ENCODE measurements around the gene SETX. TPM values are rescaled to one million over a fixed set of nuclear protein-coding genes. Genes with fewer than 3 reads are reported as not detected.

Gene SETX
- total RNA-seq, 6 donors from 2014 or later, result 44.3 to 91.4 (median 55.4) TPM

- ATAC-seq (ENCODE audit: low FRiP score in 2 of 2) (no peak), DNase-seq (no peak)
- TF ChIP-seq CTCF (IDR thresholded peaks at IDR 0.05), result no peak
- TF ChIP-seq POLR2A (IDR thresholded peaks at IDR 0.05), result no peak
- no peak for TF ChIP-seq POLR2AphosphoS5 (IDR thresholded peaks at IDR 0.05)
- no peak for TF ChIP-seq EP300 (IDR thresholded peaks at IDR 0.05)
- H3K4me3 ChIP-seq, result peak overlapping the region in 2 of 4 donors; percentile 27 to 32
- no peaks in the 10 kb centered on the region for H3K27me3 ChIP-seq
- no peaks in the 10 kb centered on the region for H3K9me3 ChIP-seq
- 47 to 60% methylated on average over 3 of the region's 3 CpGs for WGBS, 2 donors
- H3K36me3 ChIP-seq, result peaks cover 14 to 62% (median 33%) of the 10 kb centered on the region in 4 donors
- peak overlapping the region in 3 of 4 donors; percentile 45 to 68 (median 48) for H3K27ac ChIP-seq
- peaks cover 40 to 52% (median 41%) of the 10 kb centered on the region in 4 donors for H3K4me1 ChIP-seq
Measured at GRCh38 chr9:132351404-132352045, 3.3 kb downstream of the SETX start.

- WGBS, 2 donors, result 20 to 23% methylated on average over 6 of the region's 6 CpGs
Measured at GRCh38 chr9:132350861-132351315, 3.9 kb downstream of the SETX start.

GRCh38 chr9:132348676-132349075 is 6.1 kb downstream of the SETX start:
- no peak overlapping the region for H3K4me3 ChIP-seq
- peaks cover 35 to 42% (median 39%) of the 10 kb centered on the region in 4 donors for H3K4me1 ChIP-seq
- WGBS, 2 donors, result 64 to 67% methylated on average over 5 of the region's 5 CpGs
- ATAC-seq (ENCODE audit: low FRiP score in 2 of 2) (no peak), DNase-seq (no peak)
- no peaks in the 10 kb centered on the region for H3K27me3 ChIP-seq
- no peak for TF ChIP-seq CTCF (IDR thresholded peaks at IDR 0.05)
- no peak for TF ChIP-seq EP300 (IDR thresholded peaks at IDR 0.05)
- TF ChIP-seq POLR2AphosphoS5 (IDR thresholded peaks at IDR 0.05), result no peak
- no peak for TF ChIP-seq POLR2A (IDR thresholded peaks at IDR 0.05)
- no peaks in the 10 kb centered on the region for H3K9me3 ChIP-seq
- peaks cover 38 to 90% (median 60%) of the 10 kb centered on the region in 4 donors for H3K36me3 ChIP-seq
- H3K27ac ChIP-seq, result no peak overlapping the region

More at GRCh38 chr9:132350861-132351315, 3.9 kb downstream of the SETX start:
- TF ChIP-seq CTCF (IDR thresholded peaks at IDR 0.05) (no peak), POLR2AphosphoS5 (IDR thresholded peaks at IDR 0.05) (no peak), EP300 (IDR thresholded peaks at IDR 0.05) (no peak), POLR2A (IDR thresholded peaks at IDR 0.05) (no peak)
- Histone ChIP-seq H3K27ac (peak overlapping the region; percentile 44 to 68 (median 46)), H3K4me1 (peaks cover 40 to 52% (median 41%) of the 10 kb centered on the region in 4 donors), H3K27me3 (no peaks in the 10 kb centered on the region), H3K4me3 (peak overlapping the region in 3 of 4 donors; percentile 3 to 32 (median 27)), H3K36me3 (peaks cover 18 to 68% (median 38%) of the 10 kb centered on the region in 4 donors), H3K9me3 (no peaks in the 10 kb centered on the region)
- DNase-seq, result no peak
- ATAC-seq (ENCODE audit: low FRiP score in 2 of 2), result no peak

GRCh38 chr9:132346177-132346576 is 8.6 kb downstream of the SETX start:
- WGBS, 2 donors, result 77 to 89% methylated on average over 5 of the region's 5 CpGs
- no peaks in the 10 kb centered on the region for H3K27me3 ChIP-seq
- DNase-seq (no peak), ATAC-seq (ENCODE audit: low FRiP score in 2 of 2) (no peak)
- no peak overlapping the region for H3K4me3 ChIP-seq
- no peak overlapping the region for H3K27ac ChIP-seq
- no peak for TF ChIP-seq EP300 (IDR thresholded peaks at IDR 0.05)
- TF ChIP-seq CTCF (IDR thresholded peaks at IDR 0.05), result no peak
- TF ChIP-seq POLR2AphosphoS5 (IDR thresholded peaks at IDR 0.05), result no peak
- no peak for TF ChIP-seq POLR2A (IDR thresholded peaks at IDR 0.05)
- peaks cover 10 to 17% (median 14%) of the 10 kb centered on the region in 4 donors for H3K4me1 ChIP-seq
- H3K36me3 ChIP-seq, result peaks cover 59 to 93% (median 82%) of the 10 kb centered on the region in 4 donors
- no peaks in the 10 kb centered on the region for H3K9me3 ChIP-seq
